Uterus (tissue), 4 donors: ENCODE measurements around the gene BIRC7. TPM values are rescaled to one million over a fixed set of nuclear protein-coding genes. Genes with fewer than 3 reads are reported as not detected.

Experiments used
- DNase-seq, 2 donors: peaks; one replicate each; pipeline ENCODE4 v3.0.0-alpha.2; 2019 to 2020
- H3K27ac ChIP-seq, 2 donors: fragments of 200-600 bp; sonication (generic); 1 replicate in 1 of 2; 2 replicates in 1 of 2; pipeline ENCODE4 v1.5.1; 2016 to 2018
- H3K27me3 ChIP-seq, 2 donors: fragments of 200-600 bp; sonication (generic); one replicate each; pipeline ENCODE4 v1.5.1; 2018 to 2019; ENCODE audit warnings: control low read depth in 1 of 2
- H3K36me3 ChIP-seq, 2 donors: fragments of 200-600 bp; sonication (generic); one replicate each; pipeline ENCODE4 v1.5.1; 2019; ENCODE audit warnings: control low read depth in 1 of 2
- H3K4me1 ChIP-seq, 2 donors: fragments of 200-600 bp; sonication (generic); one replicate each; pipeline ENCODE4 v1.5.1; 2018 to 2019; ENCODE audit warnings: control low read depth in 1 of 2
- H3K4me3 ChIP-seq, 2 donors: fragments of 200-600 bp; sonication (generic); 1 replicate in 1 of 2; 2 replicates in 1 of 2; pipeline ENCODE4 v1.5.1; 2018 to 2019; ENCODE audit warnings: mild to moderate bottlenecking in 1 of 2
- H3K9me3 ChIP-seq, 2 donors: fragments of 200-600 bp; sonication (generic); one replicate each; pipeline ENCODE4 v1.5.1; 2019; ENCODE audit warnings: control low read depth in 1 of 2
- CTCF ChIP-seq, 4 experiments: fragments of 200-600 bp in 2 of 4; fragments of 450-650 bp in 2 of 4; sonication (generic) in 2 of 4; IDR thresholded peaks; one replicate each; pipeline ENCODE4 v1.5.1; 2016 to 2019; ENCODE audit warnings: antibody characterized with exemption in 4 of 4, mild to moderate bottlenecking in 2 of 4, moderate library complexity in 1 of 4
- POLR2A ChIP-seq, 2 donors: fragments of 450-650 bp; IDR thresholded peaks; one replicate each; pipeline ENCODE4 v1.6.1; 2016; ENCODE audit warnings: antibody characterized with exemption in 2 of 2, mild to moderate bottlenecking in 1 of 2, moderate library complexity in 1 of 2
- intact Hi-C: fragments of 100-400 bp; cut with DNase I; formaldehyde crosslinking; loops from one replicate; pipeline ENCODE4 v1.15.1; 2023; ENCODE audit warnings: low total_unique reads
- total RNA-seq, 4 donors: library from RNA; depleted of rRNA in 3 of 4; stranded (reverse); fragments of >200 nt in 3 of 4; gene quantifications; one replicate each; pipeline versions ENCODE4 v1.1.0 to v1.2.4, GENCODE V29; 2014 to 2023
- donor health status: DM: yes; HTN: yes; CAD: no.

The BIRC7 gene
- total RNA-seq, 4 donors from 2014 or later = not detected

GRCh38 chr20:63279931-63280330, 44.2 kb downstream of the BIRC7 start:
- Histone ChIP-seq H3K4me3 (no peak overlapping the region), H3K27me3 (no peaks in the 10 kb centered on the region), H3K9me3 (no peaks in the 10 kb centered on the region), H3K27ac (no peak overlapping the region), H3K4me1 (no peaks in the 10 kb centered on the region), H3K36me3 (no peaks in the 10 kb centered on the region)
- intact Hi-C loops = no loop called here
- no peak for DNase-seq
- TF ChIP-seq POLR2A (IDR thresholded peaks at IDR 0.05) (no peak), CTCF (IDR thresholded peaks at IDR 0.05) (no peak)

- TF ChIP-seq POLR2A (IDR thresholded peaks at IDR 0.05) (no peak), CTCF (IDR thresholded peaks at IDR 0.05) (no peak)
- no peaks in the 10 kb centered on the region for H3K4me1 ChIP-seq
- intact Hi-C loops = no loop called here
- H3K4me3 ChIP-seq = no peak overlapping the region
- no peaks in the 10 kb centered on the region for H3K36me3 ChIP-seq
- no peaks in the 10 kb centered on the region for H3K27me3 ChIP-seq
- no peaks in the 10 kb centered on the region for H3K9me3 ChIP-seq
- no peak overlapping the region for H3K27ac ChIP-seq
- DNase-seq = no peak
These were observed 44.7 kb downstream of the BIRC7 start for GRCh38 chr20:63280371-63280770.

GRCh38 chr20:63280929-63281545, 45.3 kb downstream of the BIRC7 start:
- DNase-seq = no peak
- Histone ChIP-seq H3K9me3 (no peaks in the 10 kb centered on the region), H3K27ac (no peak overlapping the region), H3K27me3 (no peaks in the 10 kb centered on the region), H3K4me3 (no peak overlapping the region), H3K4me1 (no peaks in the 10 kb centered on the region), H3K36me3 (no peaks in the 10 kb centered on the region)
- no peak for TF ChIP-seq POLR2A (IDR thresholded peaks at IDR 0.05)
- TF ChIP-seq CTCF (IDR thresholded peaks at IDR 0.05) = no peak
- intact Hi-C loops = no loop called here

GRCh38 chr20:63281742-63282665, 46.3 kb downstream of the BIRC7 start:
- DNase-seq = no peak
- no peak for TF ChIP-seq CTCF (IDR thresholded peaks at IDR 0.05)
- no peaks in the 10 kb centered on the region for H3K9me3 ChIP-seq
- no peaks in the 10 kb centered on the region for H3K27me3 ChIP-seq
- H3K27ac ChIP-seq = no peak overlapping the region
- intact Hi-C loops = no loop called here
- no peaks in the 10 kb centered on the region for H3K4me1 ChIP-seq
- H3K36me3 ChIP-seq = no peaks in the 10 kb centered on the region
- no peak overlapping the region for H3K4me3 ChIP-seq

GRCh38 chr20:63282946-63283345, 47.2 kb downstream of the BIRC7 start:
- TF ChIP-seq CTCF (IDR thresholded peaks at IDR 0.05) (no peak), POLR2A (IDR thresholded peaks at IDR 0.05) (no peak)
- Histone ChIP-seq H3K9me3 (no peaks in the 10 kb centered on the region), H3K4me1 (no peaks in the 10 kb centered on the region), H3K36me3 (no peaks in the 10 kb centered on the region), H3K27me3 (no peaks in the 10 kb centered on the region), H3K4me3 (no peak overlapping the region), H3K27ac (no peak overlapping the region)
- intact Hi-C loops = no loop called here
- DNase-seq = no peak
